ENCODE measurements around the gene NCOA1. TPM values are rescaled to one million over a fixed set of nuclear protein-coding genes. Genes with fewer than 3 reads are reported as not detected.

Gene NCOA1
- total and polyA plus RNA-seq, 2 experiments from 2014 or later = 6.7 to 9.1 TPM

DNA sequence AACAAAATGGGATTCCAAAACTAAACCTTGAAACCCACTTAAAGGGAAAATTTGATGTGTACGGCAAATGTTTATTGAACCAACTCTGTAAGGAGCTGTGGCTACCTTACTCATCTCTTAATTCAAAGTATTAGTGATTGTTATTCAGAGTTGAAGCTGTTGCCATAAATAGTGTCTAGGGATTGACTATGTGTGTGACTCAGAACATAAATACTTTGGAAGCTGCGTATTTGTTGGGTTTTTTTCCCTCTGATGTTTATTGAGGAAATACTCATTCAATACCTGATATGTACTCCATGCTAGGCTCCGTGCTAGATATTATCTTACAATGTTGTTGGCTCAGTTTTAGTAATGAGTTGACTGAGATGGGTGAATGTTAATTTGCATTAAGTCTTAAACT lies 211.7 kb downstream of the NCOA1 start:
- TF ChIP-seq, protein P1, sequence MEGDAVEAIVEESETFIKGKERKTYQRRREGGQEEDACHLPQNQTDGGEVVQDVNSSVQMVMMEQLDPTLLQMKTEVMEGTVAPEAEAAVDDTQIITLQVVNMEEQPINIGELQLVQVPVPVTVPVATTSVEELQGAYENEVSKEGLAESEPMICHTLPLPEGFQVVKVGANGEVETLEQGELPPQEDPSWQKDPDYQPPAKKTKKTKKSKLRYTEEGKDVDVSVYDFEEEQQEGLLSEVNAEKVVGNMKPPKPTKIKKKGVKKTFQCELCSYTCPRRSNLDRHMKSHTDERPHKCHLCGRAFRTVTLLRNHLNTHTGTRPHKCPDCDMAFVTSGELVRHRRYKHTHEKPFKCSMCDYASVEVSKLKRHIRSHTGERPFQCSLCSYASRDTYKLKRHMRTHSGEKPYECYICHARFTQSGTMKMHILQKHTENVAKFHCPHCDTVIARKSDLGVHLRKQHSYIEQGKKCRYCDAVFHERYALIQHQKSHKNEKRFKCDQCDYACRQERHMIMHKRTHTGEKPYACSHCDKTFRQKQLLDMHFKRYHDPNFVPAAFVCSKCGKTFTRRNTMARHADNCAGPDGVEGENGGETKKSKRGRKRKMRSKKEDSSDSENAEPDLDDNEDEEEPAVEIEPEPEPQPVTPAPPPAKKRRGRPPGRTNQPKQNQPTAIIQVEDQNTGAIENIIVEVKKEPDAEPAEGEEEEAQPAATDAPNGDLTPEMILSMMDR (IDR thresholded peaks at IDR 0.05; ENCODE audit: low read depth, low read length) = no peak
- Histone ChIP-seq H3K27me3 (no peaks in the 10 kb centered on the region), H3K36me3 (no peaks in the 10 kb centered on the region), H3K27ac (no peak overlapping the region), H3K9me3 (ENCODE audit: low read depth) (no peaks in the 10 kb centered on the region), H3K4me3 (no peak overlapping the region), H3K4me1 (ENCODE audit: low read depth) (no peaks in the 10 kb centered on the region)
- DNase-seq (ENCODE audit: low read depth in 1 of 2, low spot score in 1 of 2) = peak in 1 of 2 donors; percentile 65

DNA sequence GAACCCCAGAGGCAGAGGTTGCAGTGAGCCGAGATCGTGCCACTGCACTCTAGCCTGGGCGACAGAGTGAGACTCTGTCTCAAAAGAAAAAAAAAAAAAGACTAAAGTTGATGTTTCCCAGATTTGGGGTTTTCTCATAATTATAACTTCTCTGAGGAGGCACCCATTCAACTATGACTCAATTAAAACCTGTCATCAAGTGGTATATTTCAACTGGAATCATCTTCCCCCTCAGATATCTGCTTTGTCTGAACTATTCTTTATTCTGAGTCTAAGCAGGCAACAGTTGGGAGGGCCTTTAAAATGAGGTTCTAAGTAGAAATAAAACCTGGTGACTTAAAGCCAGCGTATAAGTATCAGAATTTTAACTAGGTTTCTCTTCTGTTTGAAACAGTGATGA lies 213.6 kb downstream of the NCOA1 start:
- TF ChIP-seq, protein P1 (IDR thresholded peaks at IDR 0.05; ENCODE audit: low read depth, low read length) = no peak
- DNase-seq (ENCODE audit: low read depth in 1 of 2, low spot score in 1 of 2) = no peak
- H3K27me3 ChIP-seq = no peaks in the 10 kb centered on the region
- no peaks in the 10 kb centered on the region for H3K9me3 ChIP-seq (ENCODE audit: low read depth)
- no peaks in the 10 kb centered on the region for H3K36me3 ChIP-seq
- no peak overlapping the region for H3K27ac ChIP-seq
- H3K4me1 ChIP-seq (ENCODE audit: low read depth) = no peaks in the 10 kb centered on the region
- H3K4me3 ChIP-seq = no peak overlapping the region

DNA sequence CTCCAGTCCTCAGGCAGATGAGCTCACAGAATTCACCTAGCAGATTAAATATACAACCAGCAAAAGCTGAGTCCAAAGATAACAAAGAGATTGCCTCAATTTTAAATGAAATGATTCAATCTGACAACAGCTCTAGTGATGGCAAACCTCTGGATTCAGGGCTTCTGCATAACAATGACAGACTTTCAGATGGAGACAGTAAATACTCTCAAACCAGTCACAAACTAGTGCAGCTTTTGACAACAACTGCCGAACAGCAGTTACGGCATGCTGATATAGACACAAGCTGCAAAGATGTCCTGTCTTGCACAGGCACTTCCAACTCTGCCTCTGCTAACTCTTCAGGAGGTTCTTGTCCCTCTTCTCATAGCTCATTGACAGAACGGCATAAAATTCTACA lies 216.1 kb downstream of the NCOA1 start:
- TF ChIP-seq, protein P1 (IDR thresholded peaks at IDR 0.05; ENCODE audit: low read depth, low read length) = no peak

DNA sequence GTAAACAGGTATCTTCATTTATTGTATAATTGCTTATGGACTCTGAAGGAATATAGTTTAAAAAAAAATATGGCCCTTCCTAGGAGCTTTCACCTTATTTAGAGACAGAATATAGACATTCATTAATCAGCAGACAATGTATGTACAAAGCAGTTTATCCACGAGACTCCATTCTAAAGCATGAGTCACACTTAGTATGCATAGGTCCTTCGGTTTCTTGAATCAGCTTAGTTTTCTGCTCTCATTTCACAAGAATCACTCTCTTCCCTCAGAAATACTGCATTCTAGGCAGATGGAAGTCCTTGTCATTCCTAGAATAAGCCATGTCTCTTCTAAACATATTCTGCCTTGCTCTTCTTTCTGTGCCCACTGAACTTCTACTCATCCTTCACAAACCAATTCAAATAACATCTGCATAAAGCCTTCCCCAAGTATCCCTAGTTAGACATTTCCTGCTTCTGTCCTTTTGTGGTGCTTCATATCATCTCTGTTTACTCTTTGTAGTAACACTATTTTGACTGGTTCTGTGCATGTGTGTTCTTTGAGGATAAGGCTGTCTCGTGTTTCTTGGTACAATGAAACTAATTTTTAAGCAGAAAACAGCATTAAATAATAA lies 217.6 kb downstream of the NCOA1 start:
- Histone ChIP-seq H3K36me3 (no peaks in the 10 kb centered on the region), H3K4me3 (no peak overlapping the region), H3K4me1 (ENCODE audit: low read depth) (no peaks in the 10 kb centered on the region), H3K9me3 (ENCODE audit: low read depth) (no peaks in the 10 kb centered on the region), H3K27ac (no peak overlapping the region), H3K27me3 (no peaks in the 10 kb centered on the region)
- TF ChIP-seq, protein P1 (IDR thresholded peaks at IDR 0.05; ENCODE audit: low read depth, low read length) = no peak
- peak in 1 of 2 donors; percentile 53 for DNase-seq (ENCODE audit: low read depth in 1 of 2, low spot score in 1 of 2)

More for the DNA sequence above, 216.1 kb downstream of the NCOA1 start:
- Histone ChIP-seq H3K36me3 (no peaks in the 10 kb centered on the region), H3K4me3 (no peak overlapping the region), H3K4me1 (ENCODE audit: low read depth) (no peaks in the 10 kb centered on the region), H3K27me3 (no peaks in the 10 kb centered on the region), H3K9me3 (ENCODE audit: low read depth) (no peaks in the 10 kb centered on the region), H3K27ac (no peak overlapping the region)
- no peak for DNase-seq (ENCODE audit: low read depth in 1 of 2, low spot score in 1 of 2)

DNA sequence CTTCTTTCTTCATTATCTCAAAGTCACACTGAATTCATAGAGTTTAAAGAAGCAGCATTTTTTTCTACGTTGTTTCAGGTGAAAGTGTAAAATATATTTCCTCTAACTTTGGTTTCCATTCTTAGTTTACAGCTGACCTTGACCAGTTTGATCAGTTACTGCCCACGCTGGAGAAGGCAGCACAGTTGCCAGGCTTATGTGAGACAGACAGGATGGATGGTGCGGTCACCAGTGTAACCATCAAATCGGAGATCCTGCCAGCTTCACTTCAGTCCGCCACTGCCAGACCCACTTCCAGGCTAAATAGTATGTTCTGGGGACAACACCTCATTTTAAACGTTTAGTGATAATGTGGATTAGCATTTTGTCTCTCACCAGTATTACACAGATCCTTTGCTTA lies 219.8 kb downstream of the NCOA1 start:
- H3K9me3 ChIP-seq (ENCODE audit: low read depth) = no peaks in the 10 kb centered on the region
- TF ChIP-seq, protein P1 (IDR thresholded peaks at IDR 0.05; ENCODE audit: low read depth, low read length) = no peak
- H3K4me3 ChIP-seq = no peak overlapping the region
- no peaks in the 10 kb centered on the region for H3K36me3 ChIP-seq
- H3K27ac ChIP-seq = no peak overlapping the region
- H3K27me3 ChIP-seq = no peaks in the 10 kb centered on the region
- DNase-seq (ENCODE audit: low read depth in 1 of 2, low spot score in 1 of 2) = no peak
- no peaks in the 10 kb centered on the region for H3K4me1 ChIP-seq (ENCODE audit: low read depth)

Measured in cardiac muscle cell (in vitro differentiated cells and primary cell).